Measurements from ENCODE around the gene ARL1.

Gene ARL1

GRCh38 chr12:101407436-101408345, at the start of gene ARL1 (continued):
- TF ChIP-seq ZNF398 (tag by site-specific recombination; IDR thresholded peaks at IDR 0.05) (no peak; the same call in 1 of the 2 replicates), ZNF16 (tag by site-specific recombination; IDR thresholded peaks at IDR 0.05; ENCODE audit: low read depth) (no peak), ZNF324 (tag by site-specific recombination; IDR thresholded peaks at IDR 0.05) (0 out of 2 replicates have a peak, but pooled peaks have one; percentile 61), AEBP2 (tag by site-specific recombination; IDR thresholded peaks at IDR 0.05; ENCODE audit: borderline replicate concordance) (no peak), ZNF571 (tag by site-specific recombination; IDR thresholded peaks at IDR 0.05) (no peak), ZNF341 (tag by site-specific recombination; IDR thresholded peaks at IDR 0.05; ENCODE audit: low read depth) (no peak), ELK4 (IDR thresholded peaks at IDR 0.05; ENCODE audit: borderline replicate concordance, low read depth, low read length) (no peak), HOXC10 (CRISPR knock-in tag; IDR thresholded peaks at IDR 0.05) (no peak), GLIS1 (tag by site-specific recombination; IDR thresholded peaks at IDR 0.05) (peak; percentile 49; the same call in 1 of the 2 replicates), OVOL3 (tag by site-specific recombination; IDR thresholded peaks at IDR 0.05) (peak; percentile 19; the same call in 1 of the 2 replicates), ZNF549 (tag by site-specific recombination; IDR thresholded peaks at IDR 0.05) (no peak), ZNF776 (tag by site-specific recombination; IDR thresholded peaks at IDR 0.05; ENCODE audit: borderline replicate concordance) (no peak), PBX3 (CRISPR knock-in tag; IDR thresholded peaks at IDR 0.05) (no peak), ZNF670 (tag by site-specific recombination; IDR thresholded peaks at IDR 0.05; ENCODE audit: low read depth) (no peak), ZNF560 (tag by site-specific recombination; IDR thresholded peaks at IDR 0.05; ENCODE audit: borderline replicate concordance) (no peak), ZFHX2 (tag by site-specific recombination; conservative IDR thresholded peaks at IDR 0.05) (peak; percentile 89), ZNF521 (tag by site-specific recombination; IDR thresholded peaks at IDR 0.05) (no peak), ZNF600 (tag by site-specific recombination; IDR thresholded peaks at IDR 0.05) (peak; percentile 62), ZNF133 (tag by site-specific recombination; IDR thresholded peaks at IDR 0.05) (no peak), ZNF202 (tag by site-specific recombination; IDR thresholded peaks at IDR 0.05; ENCODE audit: borderline replicate concordance) (no peak), ZNF266 (tag by site-specific recombination; IDR thresholded peaks at IDR 0.05; ENCODE audit: low read depth) (no peak), TCF7L2 (IDR thresholded peaks at IDR 0.05; ENCODE audit: borderline replicate concordance, low read depth, low read length) (no peak), ZNF26 (tag by site-specific recombination; IDR thresholded peaks at IDR 0.05) (no peak), PRDM1 (tag by site-specific recombination; IDR thresholded peaks at IDR 0.05) (0 out of 2 replicates have a peak, but pooled peaks have one; percentile 37), WT1 (tag by site-specific recombination; IDR thresholded peaks at IDR 0.05) (no peak), MYNN (tag by site-specific recombination; IDR thresholded peaks at IDR 0.05; ENCODE audit: borderline replicate concordance) (no peak), ZNF148 (tag by site-specific recombination; IDR thresholded peaks at IDR 0.05; ENCODE audit: borderline replicate concordance) (no peak), ZNF37A (tag by site-specific recombination; IDR thresholded peaks at IDR 0.05) (no peak)
